Endothelial cell of umbilical vein (primary cell): Measurements from ENCODE around the gene CYP11A1. TPM values are rescaled to one million over a fixed set of nuclear protein-coding genes. Genes with fewer than 3 reads are reported as not detected.

Experiments
- BruUV-seq: library from RNA; stranded (reverse); fragments of 400-500 nt; replicated peaks from 2 replicates; lab custom pipeline; 2021; lab: Mats Ljungman, UMichigan
- CTCF ChIA-PET: fragments of 300-600, 350-600 bp; sonication (Branson Sonifier 250); formaldehyde crosslinking; loops from one replicate; lab custom pipeline; 2021; ENCODE audit warnings: antibody characterized with exemption, inconsistent platforms; lab: Charles Lee
- POLR2A ChIA-PET: fragments of 300-600, 350-600 bp; sonication (Branson Sonifier 250); formaldehyde crosslinking; loops from one replicate; lab custom pipeline; 2021; ENCODE audit warnings: antibody characterized with exemption, inconsistent platforms; lab: Charles Lee
- DNase-seq: peaks from one replicate; pipeline ENCODE4 v3.0.0-alpha.2; 2011; ENCODE audit warnings: low read depth, low spot score
- FAIRE-seq: peaks from 2 replicates; lab custom pipeline; 2011; peaks lifted over from hg19 to GRCh38; lab: Jason Lieb, UNC
- H2AFZ ChIP-seq: 2 replicates; pipeline ENCODE4 v1.6.0; 2012; ENCODE audit warnings: low read depth, low read length, control low read depth, inconsistent platforms
- H3K27ac ChIP-seq: 2 replicates; pipeline ENCODE4 v1.5.1; 2011; ENCODE audit warnings: low read depth, mild to moderate bottlenecking, control low read depth, low read length, moderate library complexity; ENCODE audit not compliant: insufficient read depth
- H3K27me3 ChIP-seq, 2 experiments: 2 replicates each; pipeline versions ENCODE4 v1.6.0 to v1.6.1; 2011; ENCODE audit warnings: low read length in 2 of 2, mixed read lengths in 1 of 2; ENCODE audit not compliant: control insufficient read depth in 2 of 2, insufficient read depth in 2 of 2
- H3K36me3 ChIP-seq, 2 experiments: 2 replicates in 1 of 2; 3 replicates in 1 of 2; pipeline ENCODE4 v1.5.1; 2011; ENCODE audit warnings: low read length in 2 of 2, mild to moderate bottlenecking in 1 of 2, moderate library complexity in 1 of 2; ENCODE audit not compliant: control insufficient read depth in 2 of 2, insufficient read depth in 2 of 2; ENCODE audit errors: extremely low read depth in 1 of 2
- H3K4me1 ChIP-seq: 3 replicates; pipeline ENCODE4 v1.5.1; 2011; ENCODE audit warnings: mild to moderate bottlenecking, low read length; ENCODE audit not compliant: control insufficient read depth, insufficient read depth; ENCODE audit errors: extremely low read depth
- H3K4me2 ChIP-seq: 2 replicates; pipeline ENCODE4 v1.6.1; 2011; ENCODE audit warnings: low read length, control low read depth, mixed read lengths; ENCODE audit not compliant: insufficient read depth
- H3K4me3 ChIP-seq, 3 experiments: fragments of 200-600 bp in 1 of 3; sonication (generic), shearing (Covaris generic) in 1 of 3; replicated peaks in 1 of 3; 2 replicates each; pipeline ENCODE4 v1.5.1; 2011 to 2016; ENCODE audit warnings: control low read depth in 3 of 3, low read length in 3 of 3, mild to moderate bottlenecking in 2 of 3, inconsistent platforms in 1 of 3, low read depth in 1 of 3, moderate library complexity in 1 of 3; ENCODE audit not compliant: insufficient read depth in 1 of 3
- H3K79me2 ChIP-seq: 2 replicates; pipeline ENCODE4 v1.6.0; 2012; ENCODE audit warnings: low read length, inconsistent platforms; ENCODE audit not compliant: control insufficient read depth, insufficient read depth
- H3K9ac ChIP-seq: replicated peaks from 2 replicates; pipeline ENCODE3; 2011; ENCODE audit warnings: low read length, control low read depth; ENCODE audit not compliant: insufficient read depth; ENCODE audit errors: extremely low read depth
- H3K9me1 ChIP-seq: replicated peaks from 3 replicates; pipeline ENCODE4 v1.6.0; 2011; ENCODE audit warnings: mild to moderate bottlenecking, low read length; ENCODE audit not compliant: control insufficient read depth, insufficient read depth; ENCODE audit errors: extremely low read depth
- H3K9me3 ChIP-seq: replicated peaks from 2 replicates; pipeline ENCODE4 v1.5.1; 2012; ENCODE audit warnings: low read length, inconsistent platforms; ENCODE audit not compliant: control insufficient read depth, insufficient read depth
- H4K20me1 ChIP-seq: replicated peaks from 2 replicates; pipeline ENCODE3; 2011; ENCODE audit warnings: mild to moderate bottlenecking, low read length; ENCODE audit not compliant: control insufficient read depth, insufficient read depth; ENCODE audit errors: extremely low read depth
- CTCF ChIP-seq, 2 donors: IDR thresholded peaks; 1 replicate in 1 of 2; 2 replicates in 1 of 2; pipeline ENCODE4 v1.5.1; 2011; ENCODE audit warnings: low read length in 2 of 2, mild to moderate bottlenecking in 2 of 2, moderate library complexity in 2 of 2, control low read depth in 1 of 2, inconsistent platforms in 1 of 2, low read depth in 1 of 2; ENCODE audit not compliant: insufficient read depth in 1 of 2; ENCODE audit errors: extremely low read depth in 1 of 2
- EZH2 ChIP-seq: IDR thresholded peaks from 2 replicates; pipeline ENCODE4 v1.6.1; 2012; ENCODE audit warnings: borderline replicate concordance, low read depth, mild to moderate bottlenecking, moderate library complexity, low read length, inconsistent platforms; ENCODE audit not compliant: severe bottlenecking
- FOS ChIP-seq: IDR thresholded peaks from 2 replicates; pipeline ENCODE4 v1.6.1; 2011; ENCODE audit warnings: mild to moderate bottlenecking, low read length, moderate library complexity, borderline replicate concordance; ENCODE audit not compliant: insufficient read depth
- GATA2 ChIP-seq: IDR thresholded peaks from 2 replicates; pipeline ENCODE4 v1.7.0; 2011; ENCODE audit warnings: low read depth, mild to moderate bottlenecking, moderate library complexity, mixed read lengths, low read length; ENCODE audit not compliant: insufficient read length, insufficient read depth
- JUN ChIP-seq: IDR thresholded peaks from 2 replicates; pipeline ENCODE4 v1.6.1; 2011; ENCODE audit warnings: borderline replicate concordance, low read depth; ENCODE audit not compliant: insufficient read length, insufficient read depth
- MAX ChIP-seq: IDR thresholded peaks from 2 replicates; pipeline ENCODE4 v1.6.1; 2011; ENCODE audit not compliant: insufficient read depth, insufficient read length
- MYC ChIP-seq: IDR thresholded peaks from one replicate; pipeline ENCODE4 v1.6.1; 2011; ENCODE audit warnings: mild to moderate bottlenecking, low read depth, low read length
- POLR2A ChIP-seq: IDR thresholded peaks from 2 replicates; pipeline ENCODE4 v1.6.1; 2012; ENCODE audit warnings: low read depth, mild to moderate bottlenecking, control low read depth, low read length
- POLR2AphosphoS5 ChIP-seq: IDR thresholded peaks from 2 replicates; pipeline ENCODE4 v1.6.1; 2012; ENCODE audit warnings: low read depth, mild to moderate bottlenecking, control low read depth, low read length, moderate library complexity; ENCODE audit not compliant: insufficient read depth
- dilution Hi-C: fragments of 300-500 bp; cut with MboI; formaldehyde crosslinking; loops from one replicate; pipeline ENCODE4 v1.15.0; 2019; ENCODE audit warnings: low sequenced_read_pairs; ENCODE audit not compliant: extremely low pct_ligation_motif_present
- intact Hi-C: fragments of 100-400 bp; cut with micrococcal nuclease; formaldehyde crosslinking; loops from one replicate; pipeline ENCODE4 v1.10.0; 2022
- polyA plus RNA-seq, 4 experiments: library from polyadenylated mRNA; depleted of rRNA in 3 of 4; stranded (reverse) in 3 of 4; unstranded in 1 of 4; fragments of >200 nt; gene quantifications; 2 replicates each; pipeline versions ENCODE4 v1.2.1 to v1.2.3, GENCODE V29; 2011 to 2012; ENCODE audit warnings: missing spikeins in 1 of 4
- total RNA-seq: library from RNA; stranded (reverse); gene quantifications from 2 replicates; pipeline ENCODE4 v1.2.3, GENCODE V29; 2021

Gene CYP11A1
- total and polyA plus RNA-seq, 2 donors (not counting 3 experiments of a cell fraction or from before 2014, with no cell fraction given), result 0.08 TPM; not detected in 1

- Histone ChIP-seq H3K4me2 (no peak overlapping the region), H3K9me1 (no peaks in the 10 kb centered on the region), H2AFZ (no peak overlapping the region), H3K4me3 (no peak overlapping the region), H3K9ac (no peak overlapping the region), H4K20me1 (no peaks in the 10 kb centered on the region), H3K9me3 (no peaks in the 10 kb centered on the region), H3K27ac (no peak overlapping the region), H3K4me1 (peaks cover 7% of the 10 kb centered on the region), H3K79me2 (no peaks in the 10 kb centered on the region), H3K27me3 (peaks cover 20 to 37% of the 10 kb centered on the region in 2 experiments), H3K36me3 (no peaks in the 10 kb centered on the region)
- dilution Hi-C loops (no loop called here), intact Hi-C loops (no loop called here)
- TF ChIP-seq EZH2 (peak; percentile 40), MYC (no peak)
- BruUV-seq, result no TSS peak
- ChIA-PET POLR2A (no interaction called here), CTCF (interaction anchor here (0.7 to 7.9 kb wide), 3 partner anchors 71 to 399 kb away, joined by 3 to 60 read pairs (median 7); no protein-coding TSS in a partner anchor)
- no peak for FAIRE-seq
- DNase-seq, result no peak
These were observed 1.8 kb upstream of the CYP11A1 start for GRCh38 chr15:74369084-74369745.

GRCh38 chr15:74368121-74368520 is 675 bp upstream of the CYP11A1 start:
- Histone ChIP-seq H3K9me3 (no peaks in the 10 kb centered on the region), H3K27me3 (peaks cover 18 to 36% of the 10 kb centered on the region in 2 experiments), H3K79me2 (no peaks in the 10 kb centered on the region), H3K36me3 (no peaks in the 10 kb centered on the region), H4K20me1 (no peaks in the 10 kb centered on the region), H3K27ac (no peak overlapping the region), H2AFZ (no peak overlapping the region), H3K9ac (no peak overlapping the region), H3K9me1 (no peaks in the 10 kb centered on the region), H3K4me1 (peaks cover 3% of the 10 kb centered on the region), H3K4me3 (no peak overlapping the region), H3K4me2 (no peak overlapping the region)
- dilution Hi-C loops (no loop called here), intact Hi-C loops (no loop called here)
- TF ChIP-seq JUN (no peak), FOS (no peak), MAX (no peak), MYC (no peak), GATA2 (no peak), POLR2A (no peak), POLR2AphosphoS5 (no peak), CTCF (IDR thresholded peaks at IDR 0.05; ENCODE audit: extremely low read depth in 1 of 2, insufficient read depth in 1 of 2, low read depth in 1 of 2, low read length in 2 of 2) (no peak), EZH2 (no peak)
- POLR2A ChIA-PET, result no interaction called here
- FAIRE-seq (no peak), DNase-seq (no peak)
- BruUV-seq, result no TSS peak
- CTCF ChIA-PET, result interaction anchor here (0.9 to 2.2 kb wide), 3 partner anchors 14 to 401 kb away, joined by 3 to 7 read pairs (median 3); no protein-coding TSS in a partner anchor
